Osteocyte (in vitro differentiated cells): ENCODE results near the gene RASAL1. TPM values are rescaled to one million over a fixed set of nuclear protein-coding genes. Genes with fewer than 3 reads are reported as not detected.

Experiments used
- DNase-seq: peaks from one replicate; pipeline ENCODE4 v3.0.0; 2021; ENCODE audit warnings: mixed read lengths; ENCODE audit not compliant: unreplicated experiment; ENCODE audit errors: extremely low spot score
- H3K27ac Mint-ChIP-seq: one replicate; pipeline ENCODE4 v1.8.0; 2021; ENCODE audit warnings: mild to moderate bottlenecking, mixed read lengths; ENCODE audit not compliant: unreplicated experiment
- H3K27me3 Mint-ChIP-seq: one replicate; pipeline ENCODE4 v1.8.0; 2021; ENCODE audit warnings: mixed read lengths; ENCODE audit not compliant: unreplicated experiment
- H3K36me3 Mint-ChIP-seq: one replicate; pipeline ENCODE4 v1.8.0; 2021; ENCODE audit warnings: mixed read lengths; ENCODE audit not compliant: unreplicated experiment
- H3K4me1 Mint-ChIP-seq: one replicate; pipeline ENCODE4 v1.8.0; 2021; ENCODE audit warnings: mixed read lengths; ENCODE audit not compliant: unreplicated experiment
- H3K4me3 Mint-ChIP-seq: one replicate; pipeline ENCODE4 v1.8.0; 2021; ENCODE audit warnings: mild to moderate bottlenecking, moderate library complexity, mixed read lengths; ENCODE audit not compliant: unreplicated experiment
- H3K9me3 Mint-ChIP-seq: one replicate; pipeline ENCODE4 v1.8.0; 2021; ENCODE audit warnings: mixed read lengths; ENCODE audit not compliant: unreplicated experiment
- CTCF ChIP-seq: fragments of 200-600 bp; sonication (generic); IDR thresholded peaks from 2 replicates; pipeline ENCODE4 v1.5.0; 2021; ENCODE audit warnings: antibody characterized with exemption, mild to moderate bottlenecking, moderate library complexity
- total RNA-seq: library from RNA; stranded (reverse); gene quantifications from 2 replicates; pipeline ENCODE4 v1.2.1, GENCODE V29; 2021

Gene RASAL1
- total RNA-seq, 1 donor from 2014 or later: not detected

GRCh38 chr12:113059071-113059595, 76.4 kb downstream of the RASAL1 start:
- no peaks in the 10 kb centered on the region for H3K4me1 Mint-ChIP-seq
- H3K9me3 Mint-ChIP-seq: no peaks in the 10 kb centered on the region
- H3K4me3 Mint-ChIP-seq: no peak overlapping the region
- H3K36me3 Mint-ChIP-seq: no peaks in the 10 kb centered on the region
- no peak for DNase-seq
- TF ChIP-seq CTCF: no peak
- H3K27me3 Mint-ChIP-seq: peaks cover 31% of the 10 kb centered on the region
- H3K27ac Mint-ChIP-seq: no peak overlapping the region

GRCh38 chr12:113058553-113058952, 77.0 kb downstream of the RASAL1 start:
- H3K4me3 Mint-ChIP-seq: no peak overlapping the region

GRCh38 chr12:113057565-113058485, 77.7 kb downstream of the RASAL1 start:
- Mint-ChIP-seq H3K27me3 (peaks cover 32% of the 10 kb centered on the region), H3K9me3 (no peaks in the 10 kb centered on the region), H3K4me1 (no peaks in the 10 kb centered on the region), H3K36me3 (no peaks in the 10 kb centered on the region), H3K4me3 (no peak overlapping the region), H3K27ac (no peak overlapping the region)
- no peak for TF ChIP-seq CTCF
- no peak for DNase-seq

More at GRCh38 chr12:113058553-113058952, 77.0 kb downstream of the RASAL1 start:
- no peak for TF ChIP-seq CTCF
- no peak for DNase-seq
- H3K27me3 Mint-ChIP-seq: peaks cover 31% of the 10 kb centered on the region
- no peak overlapping the region for H3K27ac Mint-ChIP-seq
- no peaks in the 10 kb centered on the region for H3K36me3 Mint-ChIP-seq
- no peaks in the 10 kb centered on the region for H3K4me1 Mint-ChIP-seq
- H3K9me3 Mint-ChIP-seq: no peaks in the 10 kb centered on the region

GRCh38 chr12:113056631-113057488, 78.7 kb downstream of the RASAL1 start, which contains the start of gene DTX1:
Gene DTX1 (plus strand): TSS chr12:113056730. CDS start chr12:113058193, 1,463 bp downstream.
- TF ChIP-seq CTCF: no peak
- Mint-ChIP-seq H3K27me3 (peaks cover 32% of the 10 kb centered on the region), H3K27ac (no peak within 1 kb of the TSS), H3K4me1 (no peaks in the 10 kb centered on the region), H3K9me3 (no peaks in the 10 kb centered on the region), H3K36me3 (no peaks in the 10 kb centered on the region), H3K4me3 (peak within 1 kb of the TSS; percentile 34)
- DNase-seq: no peak

DNA sequence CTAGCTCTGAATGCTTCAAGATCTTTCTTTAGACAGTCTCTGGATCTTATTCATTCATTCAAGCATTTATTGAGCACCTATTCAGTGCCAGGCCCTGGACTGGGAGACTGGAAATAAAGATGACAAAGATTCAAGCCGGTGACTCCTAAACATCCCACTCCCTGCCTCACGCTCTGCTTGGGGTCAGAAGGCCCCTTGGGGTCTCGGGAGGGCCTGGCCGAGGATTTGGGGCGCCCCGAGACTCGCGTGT, 79.3 kb downstream of the RASAL1 start:
- TF ChIP-seq CTCF: no peak
- H3K36me3 Mint-ChIP-seq: no peaks in the 10 kb centered on the region

More for the DNA sequence above, 79.3 kb downstream of the RASAL1 start:
- H3K27me3 Mint-ChIP-seq: peaks cover 32% of the 10 kb centered on the region
- H3K4me1 Mint-ChIP-seq: no peaks in the 10 kb centered on the region
- H3K4me3 Mint-ChIP-seq: peak overlapping the region; percentile 34
- H3K27ac Mint-ChIP-seq: no peak overlapping the region
- no peaks in the 10 kb centered on the region for H3K9me3 Mint-ChIP-seq
- DNase-seq: no peak
